ENCODE measurements around the gene WNT2B. TPM values are rescaled to one million over a fixed set of nuclear protein-coding genes. Genes with fewer than 3 reads are reported as not detected.

WNT2B gene
- total RNA-seq, 2 donors from 2014 or later, result 10.0 to 15.4 TPM

DNA sequence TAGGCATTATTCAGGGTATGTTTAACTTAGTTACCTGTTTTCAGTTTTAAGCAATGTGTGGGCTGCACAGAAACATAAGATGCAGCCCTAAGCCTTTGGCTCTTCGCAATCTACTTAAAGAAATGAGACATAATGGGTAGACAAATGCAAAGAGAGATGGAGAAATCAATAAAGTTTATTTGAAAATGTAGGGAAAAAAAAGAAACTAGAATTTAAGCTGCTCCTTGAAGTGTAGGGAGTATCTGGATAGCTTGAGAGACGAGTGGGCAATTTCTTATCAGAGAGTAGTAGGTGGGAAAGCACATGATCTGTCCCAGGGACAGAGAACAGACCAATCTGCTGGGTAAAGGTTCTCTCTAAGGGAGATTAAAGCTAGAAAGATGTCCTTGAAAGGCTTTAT lies 8.9 kb downstream of the WNT2B start:
- no peak for DNase-seq (ENCODE audit: low spot score)
- no peak overlapping the region for H3K27ac ChIP-seq
- H3K4me3 ChIP-seq, result no peak overlapping the region
- H3K36me3 ChIP-seq, result peaks cover 4% of the 10 kb centered on the region
- no peak for ATAC-seq (ENCODE audit: insufficient number of reproducible peaks, low FRiP score, low read depth)
- peaks cover 0 to 9% of the 10 kb centered on the region in 2 donors for H3K4me1 ChIP-seq (ENCODE audit: control insufficient read depth in 1 of 2, low read depth in 2 of 2)
- H3K27me3 ChIP-seq (replicated peaks; ENCODE audit: insufficient read depth), result no peaks in the 10 kb centered on the region
- no peaks in the 10 kb centered on the region for H3K9me3 ChIP-seq
- TF ChIP-seq, protein P1, sequence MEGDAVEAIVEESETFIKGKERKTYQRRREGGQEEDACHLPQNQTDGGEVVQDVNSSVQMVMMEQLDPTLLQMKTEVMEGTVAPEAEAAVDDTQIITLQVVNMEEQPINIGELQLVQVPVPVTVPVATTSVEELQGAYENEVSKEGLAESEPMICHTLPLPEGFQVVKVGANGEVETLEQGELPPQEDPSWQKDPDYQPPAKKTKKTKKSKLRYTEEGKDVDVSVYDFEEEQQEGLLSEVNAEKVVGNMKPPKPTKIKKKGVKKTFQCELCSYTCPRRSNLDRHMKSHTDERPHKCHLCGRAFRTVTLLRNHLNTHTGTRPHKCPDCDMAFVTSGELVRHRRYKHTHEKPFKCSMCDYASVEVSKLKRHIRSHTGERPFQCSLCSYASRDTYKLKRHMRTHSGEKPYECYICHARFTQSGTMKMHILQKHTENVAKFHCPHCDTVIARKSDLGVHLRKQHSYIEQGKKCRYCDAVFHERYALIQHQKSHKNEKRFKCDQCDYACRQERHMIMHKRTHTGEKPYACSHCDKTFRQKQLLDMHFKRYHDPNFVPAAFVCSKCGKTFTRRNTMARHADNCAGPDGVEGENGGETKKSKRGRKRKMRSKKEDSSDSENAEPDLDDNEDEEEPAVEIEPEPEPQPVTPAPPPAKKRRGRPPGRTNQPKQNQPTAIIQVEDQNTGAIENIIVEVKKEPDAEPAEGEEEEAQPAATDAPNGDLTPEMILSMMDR (IDR thresholded peaks at IDR 0.05), result no peak

DNA sequence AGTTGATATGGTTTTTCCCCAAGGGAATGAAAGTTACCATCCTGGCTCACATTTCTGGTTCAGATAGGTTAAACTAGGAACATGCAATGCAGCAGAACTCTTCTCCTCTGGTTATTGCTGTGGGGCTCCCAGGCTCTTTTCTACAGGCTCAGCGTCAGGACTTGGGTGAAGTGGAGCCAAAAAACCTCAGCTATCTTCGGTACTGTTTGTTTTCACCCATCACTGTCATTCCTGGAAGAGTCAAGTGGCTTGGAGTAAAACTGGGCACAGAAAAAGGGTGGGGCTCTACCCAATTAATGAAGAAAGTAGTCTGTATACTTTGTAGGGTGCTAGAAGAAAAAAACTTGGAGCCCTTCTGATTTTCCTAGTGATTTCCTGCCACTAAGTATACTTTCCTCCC lies 9.4 kb downstream of the WNT2B start:
- Histone ChIP-seq H3K27ac (no peak overlapping the region), H3K9me3 (no peaks in the 10 kb centered on the region), H3K4me3 (no peak overlapping the region), H3K4me1 (ENCODE audit: control insufficient read depth in 1 of 2, low read depth in 2 of 2) (peaks cover 0 to 4% of the 10 kb centered on the region in 2 donors), H3K36me3 (peaks cover 4% of the 10 kb centered on the region), H3K27me3 (replicated peaks; ENCODE audit: insufficient read depth) (no peaks in the 10 kb centered on the region)
- DNase-seq (ENCODE audit: low spot score) (no peak), ATAC-seq (ENCODE audit: insufficient number of reproducible peaks, low FRiP score, low read depth) (no peak)
- TF ChIP-seq, protein P1 (IDR thresholded peaks at IDR 0.05), result no peak

- Histone ChIP-seq H3K4me3 (no peak overlapping the region), H3K27ac (no peak overlapping the region), H3K4me1 (ENCODE audit: control insufficient read depth in 1 of 2, low read depth in 2 of 2) (peaks cover 0 to 6% of the 10 kb centered on the region in 2 donors), H3K36me3 (peaks cover 4% of the 10 kb centered on the region), H3K27me3 (replicated peaks; ENCODE audit: insufficient read depth) (no peaks in the 10 kb centered on the region), H3K9me3 (no peaks in the 10 kb centered on the region)
- DNase-seq (ENCODE audit: low spot score) (no peak), ATAC-seq (ENCODE audit: insufficient number of reproducible peaks, low FRiP score, low read depth) (no peak)
- TF ChIP-seq, protein P1 (IDR thresholded peaks at IDR 0.05), result no peak
Measured at GRCh38 chr1:112520166-112520565, 11.4 kb downstream of the WNT2B start.

DNA sequence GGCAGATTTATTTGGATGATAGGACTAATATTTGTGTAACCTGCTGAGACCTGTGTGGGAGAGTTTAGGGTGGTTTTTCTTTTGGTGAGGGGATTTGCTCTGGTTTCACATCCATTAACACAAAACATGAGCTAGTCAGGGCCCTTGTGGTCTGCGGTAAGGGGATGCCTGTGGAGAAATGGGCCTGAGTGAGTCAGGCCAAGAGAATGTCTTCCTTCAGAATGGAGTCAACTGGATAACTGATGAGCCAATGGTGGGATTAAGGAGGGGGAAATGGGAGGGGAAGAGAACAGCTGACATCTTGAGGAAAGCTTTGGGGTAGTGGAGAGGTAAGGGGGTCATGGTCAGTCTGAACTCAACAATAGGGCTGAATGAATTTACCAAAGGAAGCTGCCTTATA lies 13.9 kb downstream of the WNT2B start:
- Histone ChIP-seq H3K9me3 (no peaks in the 10 kb centered on the region), H3K4me3 (no peak overlapping the region), H3K36me3 (peaks cover 13% of the 10 kb centered on the region), H3K4me1 (ENCODE audit: control insufficient read depth in 1 of 2, low read depth in 2 of 2) (peaks cover 0 to 6% of the 10 kb centered on the region in 2 donors), H3K27me3 (replicated peaks; ENCODE audit: insufficient read depth) (no peaks in the 10 kb centered on the region), H3K27ac (no peak overlapping the region)
- TF ChIP-seq, protein P1 (IDR thresholded peaks at IDR 0.05), result no peak
- DNase-seq (ENCODE audit: low spot score) (no peak), ATAC-seq (ENCODE audit: insufficient number of reproducible peaks, low FRiP score, low read depth) (no peak)

GRCh38 chr1:112524251-112524650 lies 15.5 kb downstream of the WNT2B start:
- DNase-seq (ENCODE audit: low spot score), result no peak
- no peak for ATAC-seq (ENCODE audit: insufficient number of reproducible peaks, low FRiP score, low read depth)
- TF ChIP-seq, protein P1 (IDR thresholded peaks at IDR 0.05), result no peak

More at GRCh38 chr1:112524251-112524650, 15.5 kb downstream of the WNT2B start:
- H3K27me3 ChIP-seq (replicated peaks; ENCODE audit: insufficient read depth), result no peaks in the 10 kb centered on the region
- H3K4me3 ChIP-seq, result no peak overlapping the region
- H3K9me3 ChIP-seq, result no peaks in the 10 kb centered on the region
- no peak overlapping the region for H3K27ac ChIP-seq
- peaks cover 20% of the 10 kb centered on the region for H3K36me3 ChIP-seq
- H3K4me1 ChIP-seq (ENCODE audit: control insufficient read depth in 1 of 2, low read depth in 2 of 2), result peaks cover 0 to 6% of the 10 kb centered on the region in 2 donors
